Progenitor cell of endocrine pancreas (in vitro differentiated cells): ENCODE results near the gene KL. TPM values are rescaled to one million over a fixed set of nuclear protein-coding genes. Genes with fewer than 3 reads are reported as not detected.

ENCODE experiments used
- DNase-seq: peaks from one replicate; pipeline ENCODE4 v3.0.0; 2021; ENCODE audit warnings: low spot score; ENCODE audit not compliant: unreplicated experiment
- H3K27ac Mint-ChIP-seq: 2 replicates; pipeline ENCODE4 v1.8.0; 2021; ENCODE audit warnings: mild to moderate bottlenecking, moderate library complexity, mixed read lengths
- H3K27me3 Mint-ChIP-seq: 2 replicates; pipeline ENCODE4 v1.8.0; 2021; ENCODE audit warnings: mixed read lengths
- H3K36me3 Mint-ChIP-seq: 2 replicates; pipeline ENCODE4 v1.8.0; 2022; ENCODE audit warnings: mixed read lengths; ENCODE audit not compliant: insufficient read depth
- H3K4me1 Mint-ChIP-seq: 2 replicates; pipeline ENCODE4 v1.8.0; 2021; ENCODE audit warnings: low read depth, mixed read lengths
- H3K4me3 Mint-ChIP-seq: 2 replicates; pipeline ENCODE4 v1.8.0; 2021; ENCODE audit warnings: low read depth, mild to moderate bottlenecking, moderate library complexity, mixed read lengths
- H3K9me3 Mint-ChIP-seq: 2 replicates; pipeline ENCODE4 v1.8.0; 2021; ENCODE audit warnings: low read depth, mixed read lengths
- total RNA-seq: library from RNA; stranded (reverse); gene quantifications from 2 replicates; pipeline ENCODE4 v1.2.1, GENCODE V29; 2021
- TF ChIP-seq, protein P1 (sequence below): fragments of 200-600 bp; sonication (generic); IDR thresholded peaks from one replicate; pipeline ENCODE4 v1.5.0; 2021; ENCODE audit warnings: antibody characterized with exemption, mild to moderate bottlenecking; ENCODE audit not compliant: unreplicated experiment

Gene KL
- total RNA-seq, 1 donor from 2014 or later = 1.1 TPM

- Mint-ChIP-seq H3K27ac (no peak overlapping the region), H3K36me3 (peaks cover 8% of the 10 kb centered on the region), H3K9me3 (no peaks in the 10 kb centered on the region), H3K4me3 (no peak overlapping the region), H3K27me3 (peaks cover 25% of the 10 kb centered on the region), H3K4me1 (peaks cover 17% of the 10 kb centered on the region)
- DNase-seq = no peak
- TF ChIP-seq, protein P1, sequence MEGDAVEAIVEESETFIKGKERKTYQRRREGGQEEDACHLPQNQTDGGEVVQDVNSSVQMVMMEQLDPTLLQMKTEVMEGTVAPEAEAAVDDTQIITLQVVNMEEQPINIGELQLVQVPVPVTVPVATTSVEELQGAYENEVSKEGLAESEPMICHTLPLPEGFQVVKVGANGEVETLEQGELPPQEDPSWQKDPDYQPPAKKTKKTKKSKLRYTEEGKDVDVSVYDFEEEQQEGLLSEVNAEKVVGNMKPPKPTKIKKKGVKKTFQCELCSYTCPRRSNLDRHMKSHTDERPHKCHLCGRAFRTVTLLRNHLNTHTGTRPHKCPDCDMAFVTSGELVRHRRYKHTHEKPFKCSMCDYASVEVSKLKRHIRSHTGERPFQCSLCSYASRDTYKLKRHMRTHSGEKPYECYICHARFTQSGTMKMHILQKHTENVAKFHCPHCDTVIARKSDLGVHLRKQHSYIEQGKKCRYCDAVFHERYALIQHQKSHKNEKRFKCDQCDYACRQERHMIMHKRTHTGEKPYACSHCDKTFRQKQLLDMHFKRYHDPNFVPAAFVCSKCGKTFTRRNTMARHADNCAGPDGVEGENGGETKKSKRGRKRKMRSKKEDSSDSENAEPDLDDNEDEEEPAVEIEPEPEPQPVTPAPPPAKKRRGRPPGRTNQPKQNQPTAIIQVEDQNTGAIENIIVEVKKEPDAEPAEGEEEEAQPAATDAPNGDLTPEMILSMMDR = no peak
Observed at GRCh38 chr13:33112766-33113165, 96.5 kb downstream of the KL start.

- Mint-ChIP-seq H3K4me3 (no peak overlapping the region), H3K27ac (no peak overlapping the region), H3K27me3 (peaks cover 22% of the 10 kb centered on the region), H3K4me1 (peaks cover 18% of the 10 kb centered on the region), H3K36me3 (peaks cover 11% of the 10 kb centered on the region), H3K9me3 (no peaks in the 10 kb centered on the region)
- TF ChIP-seq, protein P1 = no peak
- no peak for DNase-seq
Observed at GRCh38 chr13:33114146-33114545, 97.9 kb downstream of the KL start.

GRCh38 chr13:33115274-33115673 lies 99.1 kb downstream of the KL start:
- no peak overlapping the region for H3K27ac Mint-ChIP-seq
- H3K27me3 Mint-ChIP-seq = peaks cover 26% of the 10 kb centered on the region
- peaks cover 12% of the 10 kb centered on the region for H3K36me3 Mint-ChIP-seq
- peaks cover 18% of the 10 kb centered on the region for H3K4me1 Mint-ChIP-seq
- no peak overlapping the region for H3K4me3 Mint-ChIP-seq
- TF ChIP-seq, protein P1 = no peak
- H3K9me3 Mint-ChIP-seq = no peaks in the 10 kb centered on the region
- no peak for DNase-seq
